ENCODE data around the gene MACROD2.
"Not testable (repeated sequence)": the region's sequence is repeated elsewhere in the genome, so short reads cannot be mapped to it uniquely, and the experiment has no call there.

The MACROD2 gene

GRCh38 chr20:15139522-15139921, 1144.2 kb downstream of the MACROD2 start:
- no peaks in the 10 kb centered on the region for H4K20me1 ChIP-seq (ENCODE audit: low read depth, low read length)
- H3K79me2 ChIP-seq (ENCODE audit: insufficient read depth, low read length): no peaks in the 10 kb centered on the region
- no peak overlapping the region for H2AFZ ChIP-seq (ENCODE audit: low read depth, low read length, severe bottlenecking)
- H3K9me3 ChIP-seq (ENCODE audit: insufficient read depth, low read length): no peaks in the 10 kb centered on the region
- no peaks in the 10 kb centered on the region for H3K9me2 ChIP-seq (replicated peaks; ENCODE audit: insufficient read depth, low read length)
- no peak overlapping the region for H3K27ac ChIP-seq (ENCODE audit: low read depth, low read length)
- H3K27me3 ChIP-seq (ENCODE audit: low read length): no peaks in the 10 kb centered on the region
- no peak overlapping the region for H3K4me3 ChIP-seq (ENCODE audit: insufficient read depth, low read length, poor library complexity, severe bottlenecking)
- no peak overlapping the region for H3K9ac ChIP-seq (ENCODE audit: low read length)
- H3F3A ChIP-seq (ENCODE audit: insufficient read depth): no peaks in the 10 kb centered on the region
- TF ChIP-seq CTCF (IDR thresholded peaks at IDR 0.05; ENCODE audit: insufficient read depth, low read length, poor library complexity, severe bottlenecking) (no peak), EZH2phosphoT487 (conservative IDR thresholded peaks at IDR 0.05; ENCODE audit: low read length) (no peak)
- H3K36me3 ChIP-seq (ENCODE audit: low read length): no peaks in the 10 kb centered on the region
- no peak overlapping the region for H3K4me2 ChIP-seq (ENCODE audit: low read depth, low read length, poor library complexity, severe bottlenecking)

- Histone ChIP-seq H3K4me3 (ENCODE audit: insufficient read depth, low read length, poor library complexity, severe bottlenecking) (no peak overlapping the region), H3K4me2 (ENCODE audit: low read depth, low read length, poor library complexity, severe bottlenecking) (no peak overlapping the region), H3K9ac (ENCODE audit: low read length) (no peak overlapping the region), H3K36me3 (ENCODE audit: low read length) (no peaks in the 10 kb centered on the region), H3K79me2 (ENCODE audit: insufficient read depth, low read length) (no peaks in the 10 kb centered on the region), H4K20me1 (ENCODE audit: low read depth, low read length) (no peaks in the 10 kb centered on the region), H3K27ac (ENCODE audit: low read depth, low read length) (no peak overlapping the region), H3F3A (ENCODE audit: insufficient read depth) (no peaks in the 10 kb centered on the region), H3K27me3 (ENCODE audit: low read length) (no peaks in the 10 kb centered on the region), H3K9me2 (replicated peaks; ENCODE audit: insufficient read depth, low read length) (no peaks in the 10 kb centered on the region), H3K9me3 (ENCODE audit: insufficient read depth, low read length) (no peaks in the 10 kb centered on the region), H2AFZ (ENCODE audit: low read depth, low read length, severe bottlenecking) (no peak overlapping the region)
- no peak for TF ChIP-seq CTCF (IDR thresholded peaks at IDR 0.05; ENCODE audit: insufficient read depth, low read length, poor library complexity, severe bottlenecking)
- no peak for TF ChIP-seq EZH2phosphoT487 (conservative IDR thresholded peaks at IDR 0.05; ENCODE audit: low read length)
These were observed 1145.0 kb downstream of the MACROD2 start for GRCh38 chr20:15140286-15140685.

GRCh38 chr20:15140940-15141339, 1145.6 kb downstream of the MACROD2 start:
- H3K9me3 ChIP-seq (ENCODE audit: insufficient read depth, low read length); H3K27ac ChIP-seq (ENCODE audit: low read depth, low read length); H3K27me3 ChIP-seq (ENCODE audit: low read length); H2AFZ ChIP-seq (ENCODE audit: low read depth, low read length, severe bottlenecking); H3K4me3 ChIP-seq (ENCODE audit: insufficient read depth, low read length, poor library complexity, severe bottlenecking); H3F3A ChIP-seq (ENCODE audit: insufficient read depth); H4K20me1 ChIP-seq (ENCODE audit: low read depth, low read length); H3K9ac ChIP-seq (ENCODE audit: low read length); H3K9me2 ChIP-seq (replicated peaks; ENCODE audit: insufficient read depth, low read length); H3K4me2 ChIP-seq (ENCODE audit: low read depth, low read length, poor library complexity, severe bottlenecking); H3K79me2 ChIP-seq (ENCODE audit: insufficient read depth, low read length); H3K36me3 ChIP-seq (ENCODE audit: low read length): not testable (repeated sequence)

- Histone ChIP-seq H2AFZ (ENCODE audit: low read depth, low read length, severe bottlenecking) (no peak overlapping the region), H3F3A (ENCODE audit: insufficient read depth) (no peaks in the 10 kb centered on the region)
- TF ChIP-seq CTCF (IDR thresholded peaks at IDR 0.05; ENCODE audit: insufficient read depth, low read length, poor library complexity, severe bottlenecking): no peak
- TF ChIP-seq EZH2phosphoT487 (conservative IDR thresholded peaks at IDR 0.05; ENCODE audit: low read length): no peak
These were observed 1146.5 kb downstream of the MACROD2 start for GRCh38 chr20:15141861-15142260.

More at GRCh38 chr20:15141861-15142260, 1146.5 kb downstream of the MACROD2 start:
- no peak overlapping the region for H3K4me3 ChIP-seq (ENCODE audit: insufficient read depth, low read length, poor library complexity, severe bottlenecking)
- H3K9me3 ChIP-seq (ENCODE audit: insufficient read depth, low read length): no peaks in the 10 kb centered on the region
- H4K20me1 ChIP-seq (ENCODE audit: low read depth, low read length): no peaks in the 10 kb centered on the region
- H3K27ac ChIP-seq (ENCODE audit: low read depth, low read length): no peak overlapping the region
- no peaks in the 10 kb centered on the region for H3K79me2 ChIP-seq (ENCODE audit: insufficient read depth, low read length)
- no peak overlapping the region for H3K9ac ChIP-seq (ENCODE audit: low read length)
- H3K4me2 ChIP-seq (ENCODE audit: low read depth, low read length, poor library complexity, severe bottlenecking): no peak overlapping the region
- H3K36me3 ChIP-seq (ENCODE audit: low read length): no peaks in the 10 kb centered on the region
- no peaks in the 10 kb centered on the region for H3K27me3 ChIP-seq (ENCODE audit: low read length)
- no peaks in the 10 kb centered on the region for H3K9me2 ChIP-seq (replicated peaks; ENCODE audit: insufficient read depth, low read length)
